Brain pericyte (primary cell): Measurements from ENCODE around the gene DPYD.

Experiments
- DNase-seq: peaks from one replicate; pipeline ENCODE4 v3.0.0-alpha.2; 2012; ENCODE audit warnings: low read depth, low spot score

DPYD gene

GRCh38 chr1:97711858-97712257 lies 209.0 kb downstream of the DPYD start:
- no peak for DNase-seq

GRCh38 chr1:97693601-97694000 lies 227.2 kb downstream of the DPYD start:
- DNase-seq: no peak

- no peak for DNase-seq
Measured at GRCh38 chr1:97691325-97691724, 229.5 kb downstream of the DPYD start.

- DNase-seq: no peak
Measured at GRCh38 chr1:97685360-97685759, 235.5 kb downstream of the DPYD start.

- DNase-seq: no peak
Measured at GRCh38 chr1:97680894-97681293, 239.9 kb downstream of the DPYD start.

GRCh38 chr1:97680470-97680869 lies 240.4 kb downstream of the DPYD start:
- DNase-seq: no peak

GRCh38 chr1:97677702-97678101 lies 243.1 kb downstream of the DPYD start:
- DNase-seq: no peak

GRCh38 chr1:97674517-97674916 lies 246.3 kb downstream of the DPYD start:
- no peak for DNase-seq

GRCh38 chr1:97668945-97669344 lies 251.9 kb downstream of the DPYD start:
- DNase-seq: no peak

GRCh38 chr1:97660431-97661105 lies 260.3 kb downstream of the DPYD start:
- DNase-seq: no peak

GRCh38 chr1:97654876-97655585 lies 265.8 kb downstream of the DPYD start:
- DNase-seq: no peak

GRCh38 chr1:97651250-97651649 lies 269.6 kb downstream of the DPYD start:
- DNase-seq: no peak

- DNase-seq: no peak
Measured at GRCh38 chr1:97649591-97649990, 271.2 kb downstream of the DPYD start.

- DNase-seq: no peak
Measured at GRCh38 chr1:97647776-97648175, 273.1 kb downstream of the DPYD start.

GRCh38 chr1:97646071-97646470 lies 274.8 kb downstream of the DPYD start:
- DNase-seq: no peak

GRCh38 chr1:97640677-97641076 lies 280.2 kb downstream of the DPYD start:
- no peak for DNase-seq

- DNase-seq: no peak
Measured at GRCh38 chr1:97636941-97637340, 283.9 kb downstream of the DPYD start.

GRCh38 chr1:97634758-97635157 lies 286.1 kb downstream of the DPYD start:
- no peak for DNase-seq

- no peak for DNase-seq
Measured at GRCh38 chr1:97632776-97633175, 288.1 kb downstream of the DPYD start.

GRCh38 chr1:97632075-97632474 lies 288.8 kb downstream of the DPYD start:
- DNase-seq: no peak

GRCh38 chr1:97630948-97631347 lies 289.9 kb downstream of the DPYD start:
- DNase-seq: no peak

GRCh38 chr1:97630281-97630680 lies 290.6 kb downstream of the DPYD start:
- DNase-seq: no peak

GRCh38 chr1:97623220-97623619 lies 297.6 kb downstream of the DPYD start:
- no peak for DNase-seq
